ENCODE measurements around the gene GDPD3.
A peak's percentile ranks its signal among the peaks of the same experiment; 100 is the strongest.

GDPD3 gene

GRCh38 chr16:30079480-30079879 is 33.9 kb downstream of the GDPD3 start:
- no peak overlapping the region for H3K4me3 ChIP-seq (ENCODE audit: low read depth, low read length)
- no peak for DNase-seq
- H3K27me3 ChIP-seq: no peaks in the 10 kb centered on the region
- no peaks in the 10 kb centered on the region for H3K9me3 ChIP-seq
- no peaks in the 10 kb centered on the region for H3K4me1 ChIP-seq
- no peak for TF ChIP-seq CTCF (IDR thresholded peaks at IDR 0.05; ENCODE audit: low read depth, low read length)
- H3K36me3 ChIP-seq: peaks cover 64% of the 10 kb centered on the region

GRCh38 chr16:30078744-30079143 is 34.6 kb downstream of the GDPD3 start:
- Histone ChIP-seq H3K27me3 (no peaks in the 10 kb centered on the region), H3K9me3 (no peaks in the 10 kb centered on the region), H3K4me3 (ENCODE audit: low read depth, low read length) (no peak overlapping the region), H3K4me1 (no peaks in the 10 kb centered on the region), H3K36me3 (peaks cover 57% of the 10 kb centered on the region)
- TF ChIP-seq CTCF (IDR thresholded peaks at IDR 0.05; ENCODE audit: low read depth, low read length): no peak
- DNase-seq: no peak

- H3K4me1 ChIP-seq: no peaks in the 10 kb centered on the region
- TF ChIP-seq CTCF (IDR thresholded peaks at IDR 0.05; ENCODE audit: low read depth, low read length): no peak
- H3K9me3 ChIP-seq: no peaks in the 10 kb centered on the region
- peaks cover 50% of the 10 kb centered on the region for H3K36me3 ChIP-seq
- H3K4me3 ChIP-seq (ENCODE audit: low read depth, low read length): no peak overlapping the region
- no peaks in the 10 kb centered on the region for H3K27me3 ChIP-seq
- DNase-seq: no peak
Measured at GRCh38 chr16:30077656-30078055, 35.7 kb downstream of the GDPD3 start.

GRCh38 chr16:30076276-30076791 is 37.0 kb downstream of the GDPD3 start:
- Histone ChIP-seq H3K27me3 (no peaks in the 10 kb centered on the region), H3K4me3 (ENCODE audit: low read depth, low read length) (peak overlapping the region; percentile 93), H3K4me1 (no peaks in the 10 kb centered on the region), H3K9me3 (no peaks in the 10 kb centered on the region), H3K36me3 (peaks cover 52% of the 10 kb centered on the region)
- TF ChIP-seq CTCF (IDR thresholded peaks at IDR 0.05; ENCODE audit: low read depth, low read length): no peak
- no peak for DNase-seq

- no peak for TF ChIP-seq CTCF (IDR thresholded peaks at IDR 0.05; ENCODE audit: low read depth, low read length)
Measured at GRCh38 chr16:30075503-30076275, 37.6 kb downstream of the GDPD3 start, which contains the start of gene PPP4C. Gene PPP4C, plus strand, starts transcription at chr16:30075994. Its CDS starts 384 bp downstream, at chr16:30076378.

GRCh38 chr16:30070490-30070889 is 42.8 kb downstream of the GDPD3 start:
- no peaks in the 10 kb centered on the region for H3K27me3 ChIP-seq
- no peak for TF ChIP-seq CTCF (IDR thresholded peaks at IDR 0.05; ENCODE audit: low read depth, low read length)
- no peaks in the 10 kb centered on the region for H3K4me1 ChIP-seq
- H3K9me3 ChIP-seq: no peaks in the 10 kb centered on the region
- H3K36me3 ChIP-seq: peaks cover 73% of the 10 kb centered on the region
- H3K4me3 ChIP-seq (ENCODE audit: low read depth, low read length): no peak overlapping the region
- no peak for DNase-seq

More at GRCh38 chr16:30075503-30076275, 37.6 kb downstream of the GDPD3 start, which contains the start of gene PPP4C:
- Histone ChIP-seq H3K4me1 (no peaks in the 10 kb centered on the region), H3K36me3 (peaks cover 52% of the 10 kb centered on the region), H3K4me3 (ENCODE audit: low read depth, low read length) (peak within 1 kb of the TSS; percentile 93), H3K9me3 (no peaks in the 10 kb centered on the region), H3K27me3 (no peaks in the 10 kb centered on the region)
- DNase-seq: peak; percentile 93
